GM12892 (cell line): Measurements from ENCODE around the gene SLIT3.

ENCODE experiments used
- POLR2A ChIP-seq: IDR thresholded peaks from 2 replicates; pipeline ENCODE4 v1.6.1; 2011; ENCODE audit warnings: low read depth, low read length, control low read depth
- POLR2AphosphoS5 ChIP-seq: IDR thresholded peaks from 2 replicates; pipeline ENCODE4 v1.6.1; 2011; ENCODE audit warnings: low read depth, low read length, control low read depth

DNA sequence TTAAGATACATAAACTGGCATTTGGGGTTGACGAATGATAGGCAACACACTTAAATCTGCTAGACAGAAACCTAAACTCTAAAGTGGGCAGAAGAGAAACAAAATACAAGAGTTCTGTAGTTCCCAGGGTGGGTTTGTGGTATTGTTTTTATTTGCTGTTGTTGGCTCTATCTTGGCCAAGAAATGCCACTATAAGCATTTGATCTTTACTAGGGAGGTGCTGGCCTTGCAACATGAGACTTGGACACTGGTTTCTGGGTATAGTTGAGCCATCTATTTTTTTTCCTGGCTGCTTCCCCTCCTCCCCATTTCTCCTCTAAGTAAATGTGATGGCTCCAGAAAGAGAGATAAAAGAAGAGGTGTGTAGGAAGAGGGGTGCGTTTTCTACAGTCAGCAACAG, 251.2 kb downstream of the SLIT3 start:
- TF ChIP-seq POLR2AphosphoS5 = no peak
- TF ChIP-seq POLR2A = no peak
